ENCODE results near the gene ANKRD22. TPM values are rescaled to one million over a fixed set of nuclear protein-coding genes. Genes with fewer than 3 reads are reported as not detected.
"Not testable (repeated sequence)": the region's sequence is repeated elsewhere in the genome, so short reads cannot be mapped to it uniquely, and the experiment has no call there.

Gene ANKRD22
- total RNA-seq, 1 donor from 2014 or later, result not detected

DNA sequence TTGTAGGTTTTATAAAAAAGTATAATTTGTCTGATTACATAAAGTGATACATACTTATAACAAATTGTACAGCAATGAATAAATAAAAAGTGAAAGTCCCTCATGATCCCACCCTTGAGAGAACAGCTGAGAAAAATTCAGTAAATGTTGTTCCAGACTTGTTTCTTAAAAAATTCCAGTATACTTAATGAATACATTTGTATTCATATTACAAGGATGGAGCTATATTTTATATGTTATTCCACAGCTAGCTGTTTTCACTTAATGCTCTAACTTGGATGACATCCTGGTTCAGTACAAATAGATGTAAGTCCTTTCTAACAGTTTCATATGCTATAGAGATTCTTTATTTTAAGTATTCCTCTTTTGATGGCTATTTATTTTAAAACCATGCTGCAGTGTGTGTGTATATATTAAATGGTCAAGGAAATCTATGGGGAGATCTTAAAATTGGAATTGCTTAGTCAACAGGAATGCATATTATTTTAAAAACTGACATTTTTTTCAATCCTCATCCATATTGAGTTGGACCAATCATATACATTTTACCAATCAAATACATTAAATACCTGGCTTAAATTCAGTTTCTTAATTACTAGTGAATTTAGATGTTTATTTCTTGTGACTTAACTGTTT lies 37.3 kb upstream of the ANKRD22 start:
- Histone ChIP-seq H3K79me2 (ENCODE audit: insufficient read depth, low read length) (peaks cover 17% of the 10 kb centered on the region), H3K36me3 (ENCODE audit: insufficient read depth, low read length) (no peaks in the 10 kb centered on the region), H3K4me1 (ENCODE audit: insufficient read depth, low read length) (peaks cover 10% of the 10 kb centered on the region), H2AFZ (ENCODE audit: low read depth, low read length) (no peak overlapping the region), H3K27ac (ENCODE audit: low read depth, low read length) (no peak overlapping the region), H3K27me3 (ENCODE audit: insufficient read depth, low read length) (no peaks in the 10 kb centered on the region), H3K9me3 (ENCODE audit: insufficient read depth, low read depth, low read length) (no peaks in the 10 kb centered on the region), H3K4me3 (ENCODE audit: insufficient read depth, low read depth, low read length) (no peak overlapping the region), H4K20me1 (ENCODE audit: insufficient read depth, low read length) (no peaks in the 10 kb centered on the region), H3K9ac (ENCODE audit: low read length) (no peak overlapping the region), H3K4me2 (ENCODE audit: low read length) (no peak overlapping the region)
- no peak for DNase-seq (ENCODE audit: low read depth)
- no peak overlapping the region for H3K4me3 Mint-ChIP-seq (ENCODE audit: unreplicated experiment)
- TF ChIP-seq EZH2 (IDR thresholded peaks at IDR 0.05; ENCODE audit: insufficient read depth, low read length), result no peak
- TF ChIP-seq, protein P1, sequence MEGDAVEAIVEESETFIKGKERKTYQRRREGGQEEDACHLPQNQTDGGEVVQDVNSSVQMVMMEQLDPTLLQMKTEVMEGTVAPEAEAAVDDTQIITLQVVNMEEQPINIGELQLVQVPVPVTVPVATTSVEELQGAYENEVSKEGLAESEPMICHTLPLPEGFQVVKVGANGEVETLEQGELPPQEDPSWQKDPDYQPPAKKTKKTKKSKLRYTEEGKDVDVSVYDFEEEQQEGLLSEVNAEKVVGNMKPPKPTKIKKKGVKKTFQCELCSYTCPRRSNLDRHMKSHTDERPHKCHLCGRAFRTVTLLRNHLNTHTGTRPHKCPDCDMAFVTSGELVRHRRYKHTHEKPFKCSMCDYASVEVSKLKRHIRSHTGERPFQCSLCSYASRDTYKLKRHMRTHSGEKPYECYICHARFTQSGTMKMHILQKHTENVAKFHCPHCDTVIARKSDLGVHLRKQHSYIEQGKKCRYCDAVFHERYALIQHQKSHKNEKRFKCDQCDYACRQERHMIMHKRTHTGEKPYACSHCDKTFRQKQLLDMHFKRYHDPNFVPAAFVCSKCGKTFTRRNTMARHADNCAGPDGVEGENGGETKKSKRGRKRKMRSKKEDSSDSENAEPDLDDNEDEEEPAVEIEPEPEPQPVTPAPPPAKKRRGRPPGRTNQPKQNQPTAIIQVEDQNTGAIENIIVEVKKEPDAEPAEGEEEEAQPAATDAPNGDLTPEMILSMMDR (IDR thresholded peaks at IDR 0.05; ENCODE audit: insufficient read depth, low read depth, low read length), result no peak
- H3K27me3 Mint-ChIP-seq (ENCODE audit: low read depth, unreplicated experiment), result no peaks in the 10 kb centered on the region
- FAIRE-seq, result no peak
- H3K9me3 Mint-ChIP-seq (ENCODE audit: unreplicated experiment), result no peaks in the 10 kb centered on the region
- H3K4me1 Mint-ChIP-seq (ENCODE audit: low read depth, unreplicated experiment), result peaks cover 5% of the 10 kb centered on the region
- H3K27ac Mint-ChIP-seq (ENCODE audit: unreplicated experiment), result no peak overlapping the region
- H3K36me3 Mint-ChIP-seq (ENCODE audit: low read depth, unreplicated experiment), result no peaks in the 10 kb centered on the region

- H3K79me2 ChIP-seq (ENCODE audit: insufficient read depth, low read length), result peaks cover 27% of the 10 kb centered on the region
- DNase-seq (ENCODE audit: low read depth) (no peak), FAIRE-seq (no peak)
- no peaks in the 10 kb centered on the region for H3K27me3 Mint-ChIP-seq (ENCODE audit: low read depth, unreplicated experiment)
- no peaks in the 10 kb centered on the region for H3K9me3 Mint-ChIP-seq (ENCODE audit: unreplicated experiment)
- no peak overlapping the region for H3K4me3 ChIP-seq (ENCODE audit: insufficient read depth, low read depth, low read length)
- H3K4me1 ChIP-seq (ENCODE audit: insufficient read depth, low read length), result peaks cover 18% of the 10 kb centered on the region
- H3K4me3 Mint-ChIP-seq (ENCODE audit: unreplicated experiment), result no peak overlapping the region
- H3K4me1 Mint-ChIP-seq (ENCODE audit: low read depth, unreplicated experiment), result peaks cover 14% of the 10 kb centered on the region
- no peaks in the 10 kb centered on the region for H3K36me3 ChIP-seq (ENCODE audit: insufficient read depth, low read length)
- H3K27ac ChIP-seq (ENCODE audit: low read depth, low read length), result no peak overlapping the region
- no peak for TF ChIP-seq EZH2 (IDR thresholded peaks at IDR 0.05; ENCODE audit: insufficient read depth, low read length)
- TF ChIP-seq, protein P1 (IDR thresholded peaks at IDR 0.05; ENCODE audit: insufficient read depth, low read depth, low read length), result no peak
- H3K27me3 ChIP-seq (ENCODE audit: insufficient read depth, low read length), result no peaks in the 10 kb centered on the region
- no peak overlapping the region for H3K9ac ChIP-seq (ENCODE audit: low read length)
- H3K36me3 Mint-ChIP-seq (ENCODE audit: low read depth, unreplicated experiment), result no peaks in the 10 kb centered on the region
- no peak overlapping the region for H3K27ac Mint-ChIP-seq (ENCODE audit: unreplicated experiment)
- H3K9me3 ChIP-seq (ENCODE audit: insufficient read depth, low read depth, low read length), result no peaks in the 10 kb centered on the region
- H4K20me1 ChIP-seq (ENCODE audit: insufficient read depth, low read length), result no peaks in the 10 kb centered on the region
- no peak overlapping the region for H3K4me2 ChIP-seq (ENCODE audit: low read length)
- no peak overlapping the region for H2AFZ ChIP-seq (ENCODE audit: low read depth, low read length)
Observed at GRCh38 chr10:88886557-88886956, 34.9 kb upstream of the ANKRD22 start.

GRCh38 chr10:88883448-88883809 lies 31.8 kb upstream of the ANKRD22 start:
- Histone ChIP-seq H3K9me3 (ENCODE audit: insufficient read depth, low read depth, low read length) (no peaks in the 10 kb centered on the region), H3K9ac (ENCODE audit: low read length) (no peak overlapping the region), H3K4me1 (ENCODE audit: insufficient read depth, low read length) (peaks cover 28% of the 10 kb centered on the region), H3K4me2 (ENCODE audit: low read length) (peak overlapping the region; percentile 57), H2AFZ (ENCODE audit: low read depth, low read length) (no peak overlapping the region), H3K27me3 (ENCODE audit: insufficient read depth, low read length) (no peaks in the 10 kb centered on the region), H3K4me3 (ENCODE audit: insufficient read depth, low read depth, low read length) (peak overlapping the region; percentile 18), H3K79me2 (ENCODE audit: insufficient read depth, low read length) (peaks cover 35% of the 10 kb centered on the region), H3K27ac (ENCODE audit: low read depth, low read length) (peak overlapping the region; percentile 58), H3K36me3 (ENCODE audit: insufficient read depth, low read length) (no peaks in the 10 kb centered on the region), H4K20me1 (ENCODE audit: insufficient read depth, low read length) (no peaks in the 10 kb centered on the region)
- Mint-ChIP-seq H3K4me3 (ENCODE audit: unreplicated experiment) (no peak overlapping the region), H3K36me3 (ENCODE audit: low read depth, unreplicated experiment) (no peaks in the 10 kb centered on the region), H3K27me3 (ENCODE audit: low read depth, unreplicated experiment) (peaks cover 4% of the 10 kb centered on the region), H3K9me3 (ENCODE audit: unreplicated experiment) (no peaks in the 10 kb centered on the region), H3K4me1 (ENCODE audit: low read depth, unreplicated experiment) (peaks cover 14% of the 10 kb centered on the region), H3K27ac (ENCODE audit: unreplicated experiment) (peak overlapping the region; percentile 43)
- no peak for FAIRE-seq
- TF ChIP-seq, protein P1 (IDR thresholded peaks at IDR 0.05; ENCODE audit: insufficient read depth, low read depth, low read length), result no peak
- TF ChIP-seq EZH2 (IDR thresholded peaks at IDR 0.05; ENCODE audit: insufficient read depth, low read length), result no peak
- no peak for DNase-seq (ENCODE audit: low read depth)

DNA sequence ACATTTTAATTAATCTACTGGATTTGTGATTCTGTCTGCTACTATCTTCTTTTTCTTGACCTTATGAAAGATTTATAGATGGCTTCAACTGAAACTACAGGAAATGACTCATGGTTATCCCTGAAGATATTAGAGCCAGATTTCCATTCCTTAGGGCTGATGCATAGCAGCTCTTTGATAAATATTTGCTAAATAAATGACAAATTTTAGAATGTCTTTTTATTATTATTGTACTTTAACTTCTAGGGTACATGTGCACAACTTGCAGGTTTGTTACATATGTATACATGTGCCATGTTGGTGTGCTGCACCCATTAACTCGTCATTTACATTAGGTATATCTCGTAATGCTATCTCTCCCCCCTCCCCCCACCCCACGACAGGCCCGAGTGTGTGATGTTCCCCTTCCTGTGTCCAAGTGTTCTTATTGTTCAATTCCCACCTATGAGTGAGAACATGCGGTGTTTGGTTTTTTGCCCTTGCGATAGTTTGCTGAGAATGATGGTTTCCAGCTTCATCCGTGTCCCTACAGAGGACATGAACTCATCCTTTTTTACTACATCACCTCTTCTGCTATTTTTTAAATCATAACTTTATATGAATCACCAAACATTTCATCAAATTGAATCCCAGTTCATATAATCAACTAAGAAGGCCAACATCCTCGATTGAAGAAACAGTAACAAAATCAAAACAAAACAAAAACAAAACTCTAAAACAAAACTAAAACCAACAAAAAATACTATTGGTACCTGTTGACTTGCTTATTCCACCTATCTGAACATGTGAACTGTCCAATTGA lies 31.2 kb upstream of the ANKRD22 start:
- Mint-ChIP-seq H3K27ac (ENCODE audit: unreplicated experiment) (peak overlapping the region; percentile 72), H3K4me1 (ENCODE audit: low read depth, unreplicated experiment) (peaks cover 14% of the 10 kb centered on the region)
- DNase-seq (ENCODE audit: low read depth), result peak; percentile 83
- not testable (repeated sequence) for H2AFZ ChIP-seq (ENCODE audit: low read depth, low read length); H3K36me3 ChIP-seq (ENCODE audit: insufficient read depth, low read length); H3K27me3 Mint-ChIP-seq (ENCODE audit: low read depth, unreplicated experiment); H3K9me3 Mint-ChIP-seq (ENCODE audit: unreplicated experiment); H3K9me3 ChIP-seq (ENCODE audit: insufficient read depth, low read depth, low read length); H3K4me3 Mint-ChIP-seq (ENCODE audit: unreplicated experiment); H3K36me3 Mint-ChIP-seq (ENCODE audit: low read depth, unreplicated experiment); H3K27me3 ChIP-seq (ENCODE audit: insufficient read depth, low read length); H4K20me1 ChIP-seq (ENCODE audit: insufficient read depth, low read length)
- peak overlapping the region; percentile 79 for H3K27ac ChIP-seq (ENCODE audit: low read depth, low read length)
- H3K4me2 ChIP-seq (ENCODE audit: low read length), result peak overlapping the region; percentile 94
- H3K79me2 ChIP-seq (ENCODE audit: insufficient read depth, low read length), result peaks cover 35% of the 10 kb centered on the region
- FAIRE-seq, result peak; percentile 90
- H3K9ac ChIP-seq (ENCODE audit: low read length), result peak overlapping the region; percentile 51
- H3K4me3 ChIP-seq (ENCODE audit: insufficient read depth, low read depth, low read length), result peak overlapping the region; percentile 91
- H3K4me1 ChIP-seq (ENCODE audit: insufficient read depth, low read length), result peaks cover 28% of the 10 kb centered on the region
